OCI-LY7 (cell line): ENCODE data around the gene TMEM184B. TPM values are rescaled to one million over a fixed set of nuclear protein-coding genes. Genes with fewer than 3 reads are reported as not detected.

Experiments used
- BruUV-seq: library from RNA; stranded (reverse); fragments of 400-500 nt; replicated peaks from 2 replicates; lab custom pipeline; 2021; lab: Mats Ljungman, UMichigan
- CTCF ChIA-PET: fragments of 300-600 bp; sonication (Branson Sonifier 250); formaldehyde crosslinking; loops from one replicate; lab custom pipeline; 2022; ENCODE audit warnings: antibody characterized with exemption; ENCODE audit not compliant: unreplicated experiment; lab: Charles Lee
- POLR2A ChIA-PET: fragments of 300-600 bp; sonication (Branson Sonifier 250); formaldehyde crosslinking; loops from one replicate; lab custom pipeline; 2022; ENCODE audit warnings: antibody characterized with exemption; lab: Charles Lee
- DNase-seq: peaks from one replicate; pipeline ENCODE4 v3.0.0-alpha.2; 2015; ENCODE audit warnings: low spot score
- H2AFZ ChIP-seq: fragments of 200-600 bp; sonication (generic), shearing (Covaris generic); 2 replicates; pipeline ENCODE4 v1.6.1; 2014; ENCODE audit warnings: mild to moderate bottlenecking, antibody characterized with exemption, low read length, moderate library complexity
- H3K27ac ChIP-seq: fragments of 200-600 bp; sonication (generic); 2 replicates; pipeline ENCODE4 v1.5.1; 2014; ENCODE audit warnings: mixed run types, low read depth, mild to moderate bottlenecking, moderate library complexity, low read length, inconsistent platforms; ENCODE audit not compliant: poor library complexity, severe bottlenecking
- H3K36me3 ChIP-seq: fragments of 200-600 bp; sonication (generic); 2 replicates; pipeline ENCODE4 v1.6.1; 2014; ENCODE audit warnings: mild to moderate bottlenecking, antibody characterized with exemption, low read length, moderate library complexity, mixed read lengths; ENCODE audit not compliant: insufficient read depth
- H3K4me1 ChIP-seq: fragments of 200-600 bp; sonication (generic); 2 replicates; pipeline ENCODE4 v1.5.1; 2014; ENCODE audit warnings: mild to moderate bottlenecking, low read length; ENCODE audit not compliant: insufficient read depth, poor library complexity, severe bottlenecking
- H3K4me2 ChIP-seq: fragments of 200-600 bp; sonication (generic); 2 replicates; pipeline ENCODE4 v1.6.1; 2014; ENCODE audit warnings: mild to moderate bottlenecking, low read length
- H3K4me3 ChIP-seq: fragments of 200-600 bp; sonication (generic); 2 replicates; pipeline ENCODE4 v1.5.1; 2014; ENCODE audit warnings: mild to moderate bottlenecking, low read depth, low read length; ENCODE audit not compliant: poor library complexity, severe bottlenecking
- H3K79me2 ChIP-seq: fragments of 200-600 bp; sonication (generic); 2 replicates; pipeline ENCODE4 v1.6.1; 2016; ENCODE audit warnings: low read depth, mild to moderate bottlenecking, low read length, moderate library complexity, mixed read lengths; ENCODE audit not compliant: insufficient read depth
- H3K9me2 ChIP-seq: fragments of 200-600 bp; sonication (generic); 2 replicates; pipeline ENCODE4 v1.6.1; 2016; ENCODE audit warnings: mild to moderate bottlenecking, low read length, mixed read lengths; ENCODE audit not compliant: insufficient read depth
- H3K9me3 ChIP-seq: fragments of 200-600 bp; sonication (generic); 2 replicates; pipeline ENCODE4 v1.6.1; 2014; ENCODE audit warnings: mild to moderate bottlenecking, mixed run types, low read length, mixed read lengths
- H4K20me1 ChIP-seq: fragments of 200-600 bp; sonication (generic); 2 replicates; pipeline ENCODE4 v1.6.1; 2014; ENCODE audit warnings: mild to moderate bottlenecking, antibody characterized with exemption, low read length, moderate library complexity, mixed read lengths; ENCODE audit not compliant: insufficient read depth
- CTCF ChIP-seq: fragments of 200-600 bp; sonication (generic); conservative IDR thresholded peaks from 2 replicates; pipeline ENCODE4 v1.5.1; 2014; ENCODE audit warnings: mild to moderate bottlenecking, antibody characterized with exemption, low read length, moderate library complexity, mixed read lengths
- EZH2phosphoT487 ChIP-seq: fragments of 200-600 bp; sonication (generic); IDR thresholded peaks from 2 replicates; pipeline ENCODE4 v1.6.1; 2018; ENCODE audit warnings: low read depth, borderline replicate concordance, mild to moderate bottlenecking, mixed run types, antibody characterized with exemption, low read length, moderate library complexity, mixed read lengths
- intact Hi-C: fragments of 100-400 bp; cut with micrococcal nuclease; formaldehyde crosslinking; loops from one replicate; pipeline ENCODE4 v1.10.0; 2022; ENCODE audit not compliant: unreplicated experiment
- total RNA-seq, 2 experiments: library from RNA; depleted of rRNA in 1 of 2; stranded (reverse); fragments of >200 nt in 1 of 2; shearing (Covaris generic) in 1 of 2; gene quantifications; 2 replicates each; pipeline ENCODE4 v1.2.3, GENCODE V29; 2014 to 2022

TMEM184B gene
- total RNA-seq, 2 experiments from 2014 or later, result 19.1 to 50.2 TPM

GRCh38 chr22:38193580-38193979, 79.2 kb downstream of the TMEM184B start:
- Histone ChIP-seq H3K79me2 (no peaks in the 10 kb centered on the region), H3K36me3 (no peaks in the 10 kb centered on the region), H3K4me2 (no peak overlapping the region), H3K9me3 (no peaks in the 10 kb centered on the region), H3K4me3 (no peak overlapping the region), H3K4me1 (no peaks in the 10 kb centered on the region), H2AFZ (no peak overlapping the region), H3K27ac (no peak overlapping the region), H3K9me2 (no peaks in the 10 kb centered on the region), H4K20me1 (no peaks in the 10 kb centered on the region)
- ChIA-PET POLR2A (interaction anchor here (1.7 kb wide), 1 partner anchor 10 kb away, joined by 3 read pairs; no protein-coding TSS in a partner anchor), CTCF (no interaction called here)
- intact Hi-C loops, result no loop called here
- DNase-seq, result no peak
- no TSS peak for BruUV-seq
- TF ChIP-seq EZH2phosphoT487 (no peak), CTCF (no peak)

DNA sequence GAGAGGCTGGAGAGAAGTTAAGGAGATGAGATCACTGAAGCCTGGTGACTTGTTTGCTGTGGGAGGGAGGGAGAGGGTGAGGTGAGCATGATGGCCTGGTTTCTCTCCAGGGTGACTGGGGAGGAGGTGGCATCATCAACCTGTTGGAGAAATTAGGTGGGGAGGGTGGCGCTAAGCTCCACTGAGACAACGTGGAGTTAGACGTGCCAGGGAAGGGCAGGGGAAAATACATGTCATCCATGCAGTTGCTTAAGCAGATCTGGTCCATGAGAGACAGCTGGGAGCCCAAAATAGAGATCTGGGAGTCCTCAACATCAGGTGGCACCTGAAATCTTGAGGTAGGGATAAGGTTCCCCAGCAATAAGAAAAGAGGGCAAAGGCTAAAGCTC, 80.3 kb downstream of the TMEM184B start:
- intact Hi-C loops, result no loop called here
- no peak overlapping the region for H3K27ac ChIP-seq
- no peaks in the 10 kb centered on the region for H3K9me3 ChIP-seq
- no peak overlapping the region for H2AFZ ChIP-seq
- no peaks in the 10 kb centered on the region for H3K36me3 ChIP-seq
- H3K79me2 ChIP-seq, result no peaks in the 10 kb centered on the region
- BruUV-seq, result no TSS peak
- H4K20me1 ChIP-seq, result no peaks in the 10 kb centered on the region
- H3K4me2 ChIP-seq, result no peak overlapping the region
- TF ChIP-seq CTCF, result no peak
- TF ChIP-seq EZH2phosphoT487, result no peak
- POLR2A ChIA-PET, result interaction anchor here (0.9 kb wide), 1 partner anchor 11 kb away, joined by 3 read pairs; the partner anchor contains the start of gene PLA2G6
- DNase-seq, result no peak
- no peak overlapping the region for H3K4me3 ChIP-seq
- H3K4me1 ChIP-seq, result no peaks in the 10 kb centered on the region
- H3K9me2 ChIP-seq, result no peaks in the 10 kb centered on the region
- CTCF ChIA-PET, result no interaction called here

- ChIA-PET POLR2A (interaction anchor here (0.9 kb wide), 1 partner anchor 10 kb away, joined by 3 read pairs; the partner anchor contains the start of gene PLA2G6), CTCF (no interaction called here)
- TF ChIP-seq CTCF (no peak), EZH2phosphoT487 (no peak)
- DNase-seq, result no peak
- Histone ChIP-seq H2AFZ (no peak overlapping the region), H3K36me3 (no peaks in the 10 kb centered on the region), H3K79me2 (no peaks in the 10 kb centered on the region), H3K27ac (no peak overlapping the region), H3K4me1 (no peaks in the 10 kb centered on the region), H4K20me1 (no peaks in the 10 kb centered on the region), H3K4me3 (no peak overlapping the region), H3K9me2 (no peaks in the 10 kb centered on the region), H3K4me2 (no peak overlapping the region), H3K9me3 (no peaks in the 10 kb centered on the region)
- BruUV-seq, result no TSS peak
- intact Hi-C loops, result no loop called here
These were observed 80.9 kb downstream of the TMEM184B start for GRCh38 chr22:38191731-38192474.
